Measurements from ENCODE around the gene MLLT1. TPM values are rescaled to one million over a fixed set of nuclear protein-coding genes. Genes with fewer than 3 reads are reported as not detected.
A peak's percentile ranks its signal among the peaks of the same experiment; 100 is the strongest.

Gene MLLT1
- total and polyA plus RNA-seq, 12 donors: 21.4 to 48.3 (median 31.7) TPM

- Histone ChIP-seq H3K27me3 (no peaks in the 10 kb centered on the region), H3K27ac (no peak overlapping the region), H3K9me3 (no peaks in the 10 kb centered on the region), H3K36me3 (peaks cover 0 to 42% (median 0%) of the 10 kb centered on the region in 9 donors), H3K4me3 (no peak overlapping the region), H3K4me1 (peaks cover 20 to 50% (median 35%) of the 10 kb centered on the region in 9 donors)
- intact Hi-C loops (cut with DNase I): loop anchor here in 5 of 10 donors (5.0 to 10.0 kb wide), 3 partner anchors 42 to 185 kb away; partner anchors contain the start of gene MLLT1 (in 2 of the 5)
- DNase-seq: no peak
- 92 to 94% methylated on average over 43 of the region's 43 CpGs for WGBS, 2 donors
- no peak for ATAC-seq
- no peak for TF ChIP-seq CTCF (IDR thresholded peaks at IDR 0.05)
These were observed 49.6 kb downstream of the MLLT1 start for GRCh38 chr19:6229951-6230712.

- H3K27me3 ChIP-seq: no peaks in the 10 kb centered on the region
- no peak for TF ChIP-seq CTCF (IDR thresholded peaks at IDR 0.05)
- H3K4me3 ChIP-seq: no peak overlapping the region
- H3K27ac ChIP-seq: no peak overlapping the region
- no peaks in the 10 kb centered on the region for H3K9me3 ChIP-seq
- WGBS, 2 donors: 91 to 95% methylated on average over 27 of the region's 27 CpGs
- no peak for ATAC-seq
- no peak for DNase-seq
- H3K4me1 ChIP-seq: peaks cover 19 to 46% (median 31%) of the 10 kb centered on the region in 9 donors
- intact Hi-C loops (cut with DNase I): loop anchor here in 2 of 10 donors (5.0 to 10.0 kb wide), 2 partner anchors 48 to 185 kb away; partner anchors contain the start of gene MLLT1 (in 1 of the 2)
- H3K36me3 ChIP-seq: peaks cover 0 to 45% (median 0%) of the 10 kb centered on the region in 9 donors
These were observed 50.4 kb downstream of the MLLT1 start for GRCh38 chr19:6229216-6229913.

- Histone ChIP-seq H3K27ac (no peak overlapping the region), H3K4me3 (no peak overlapping the region), H3K36me3 (peaks cover 0 to 50% (median 0%) of the 10 kb centered on the region in 9 donors), H3K9me3 (no peaks in the 10 kb centered on the region), H3K4me1 (peaks cover 13 to 46% (median 31%) of the 10 kb centered on the region in 9 donors), H3K27me3 (no peaks in the 10 kb centered on the region)
- intact Hi-C loops (cut with DNase I): loop anchor here in 2 of 10 donors (5.0 to 10.0 kb wide), 2 partner anchors 49 to 186 kb away; partner anchors contain the start of gene MLLT1 (in 1 of the 2)
- DNase-seq (peak in 1 of 2 donors; percentile 21), ATAC-seq (no peak)
- no peak for TF ChIP-seq CTCF (IDR thresholded peaks at IDR 0.05)
- 53 to 74% methylated on average over 33 of the region's 33 CpGs for WGBS, 2 donors
These were observed 51.1 kb downstream of the MLLT1 start for GRCh38 chr19:6228551-6229215.

- no peak for ATAC-seq
- WGBS, 2 donors: 86% methylated on average over 12 of the region's 12 CpGs
- no peak for TF ChIP-seq CTCF (IDR thresholded peaks at IDR 0.05)
- Histone ChIP-seq H3K4me3 (no peak overlapping the region), H3K4me1 (peaks cover 10 to 46% (median 31%) of the 10 kb centered on the region in 9 donors), H3K9me3 (no peaks in the 10 kb centered on the region), H3K27ac (no peak overlapping the region), H3K36me3 (peaks cover 0 to 56% (median 0%) of the 10 kb centered on the region in 9 donors), H3K27me3 (no peaks in the 10 kb centered on the region)
- no peak for DNase-seq
- intact Hi-C loops (cut with DNase I): loop anchor here in 2 of 10 donors (5.0 to 10.0 kb wide), 2 partner anchors 49 to 187 kb away; partner anchors contain the start of gene MLLT1 (in 1 of the 2)
These were observed 51.8 kb downstream of the MLLT1 start for GRCh38 chr19:6227936-6228325.
